Mucosa of descending colon (tissue), 3 donors: ENCODE data around the gene GPRC5B. TPM values are rescaled to one million over a fixed set of nuclear protein-coding genes. Genes with fewer than 3 reads are reported as not detected.

Experiments used
- ATAC-seq: fragments of 200-7000 bp; cut with Tn5 transposase; one replicate; pipeline ENCODE4 v1.9.1; 2020; ENCODE audit warnings: mild to moderate bottlenecking, moderate library complexity
- DNase-seq, 3 donors: peaks; one replicate each; pipeline ENCODE4 v3.0.0-alpha.2; 2020
- H3K36me3 ChIP-seq: fragments of 200-600 bp; one replicate; pipeline ENCODE4 v1.8.0; 2021; ENCODE audit warnings: low read depth, mild to moderate bottlenecking
- H3K4me1 ChIP-seq: fragments of 200-600 bp; one replicate; pipeline ENCODE4 v1.8.0; 2021; ENCODE audit warnings: low read depth, mild to moderate bottlenecking
- H3K4me3 ChIP-seq: fragments of 200-600 bp; one replicate; pipeline ENCODE4 v1.8.0; 2021; ENCODE audit warnings: mild to moderate bottlenecking
- H3K9me3 ChIP-seq: fragments of 200-600 bp; one replicate; pipeline ENCODE4 v1.8.0; 2021; ENCODE audit warnings: mild to moderate bottlenecking
- CTCF ChIP-seq: fragments of 200-600 bp; IDR thresholded peaks from one replicate; pipeline ENCODE4 v1.8.0; 2022; ENCODE audit warnings: antibody characterized with exemption, mild to moderate bottlenecking
- intact Hi-C, 2 donors: fragments of 100-400 bp; cut with DNase I in 1 of 2; cut with micrococcal nuclease in 1 of 2; formaldehyde crosslinking; loops; one replicate each; pipeline versions ENCODE4 v1.11.0 to v1.11.1; 2022; cut with DNase I, micrococcal nuclease
- total RNA-seq, 3 donors: library from RNA; stranded (reverse); fragmentation: NEBNext Ultra II Directional in 2 of 3; extraction: Animal tissue kit (Norgen Biotek cat#: 25700) in 2 of 3; gene quantifications; one replicate each; pipeline versions ENCODE4 v1.2.1 to v1.2.4, GENCODE V29; 2021 to 2023
- donor health status: DM: no; HTN: no; CAD: no; lungs with moderate emphysema.
- donor health status: DM: no; HTN: no; CAD: no.
- donor health status: DM: no; HTN: yes; CAD: no.

Gene GPRC5B
- total RNA-seq, 3 donors from 2014 or later, result 2.8 to 14.6 (median 6.2) TPM

DNA sequence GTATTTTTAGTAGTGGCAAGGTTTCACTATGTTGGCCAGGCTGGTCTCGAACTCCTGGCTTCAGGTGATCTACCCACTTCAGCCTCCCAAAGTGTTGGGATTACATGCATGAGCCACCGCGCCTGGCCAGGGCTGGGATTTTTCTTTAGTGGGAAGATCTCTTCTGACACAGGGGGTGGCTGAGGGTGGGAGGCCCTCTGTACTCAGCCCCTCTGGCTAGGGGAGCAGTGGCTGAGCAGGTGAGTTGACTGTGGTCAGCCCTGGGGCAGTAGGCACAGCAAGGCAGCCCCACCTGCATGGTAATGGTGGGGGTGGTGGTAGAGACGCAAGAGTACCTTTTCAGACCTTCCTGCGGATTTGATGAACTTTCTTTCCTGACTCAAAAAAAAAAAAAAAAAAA, 12.3 kb upstream of the GPRC5B start:
- no peak for TF ChIP-seq CTCF
- Histone ChIP-seq H3K4me1 (no peaks in the 10 kb centered on the region), H3K4me3 (no peak overlapping the region), H3K9me3 (no peaks in the 10 kb centered on the region), H3K36me3 (no peaks in the 10 kb centered on the region)
- intact Hi-C loops, result loop anchor here in 1 of 2 donors (5.0 kb wide), 1 partner anchor 485 kb away; no protein-coding TSS in a partner anchor
- DNase-seq, result no peak
- no peak for ATAC-seq

- no peaks in the 10 kb centered on the region for H3K9me3 ChIP-seq
- TF ChIP-seq CTCF, result no peak
- intact Hi-C loops, result no loop called here
- DNase-seq, result no peak
- no peak overlapping the region for H3K4me3 ChIP-seq
- no peak for ATAC-seq
- no peaks in the 10 kb centered on the region for H3K36me3 ChIP-seq
- H3K4me1 ChIP-seq, result no peaks in the 10 kb centered on the region
These were observed 9.9 kb upstream of the GPRC5B start for GRCh38 chr16:19894586-19894985.

DNA sequence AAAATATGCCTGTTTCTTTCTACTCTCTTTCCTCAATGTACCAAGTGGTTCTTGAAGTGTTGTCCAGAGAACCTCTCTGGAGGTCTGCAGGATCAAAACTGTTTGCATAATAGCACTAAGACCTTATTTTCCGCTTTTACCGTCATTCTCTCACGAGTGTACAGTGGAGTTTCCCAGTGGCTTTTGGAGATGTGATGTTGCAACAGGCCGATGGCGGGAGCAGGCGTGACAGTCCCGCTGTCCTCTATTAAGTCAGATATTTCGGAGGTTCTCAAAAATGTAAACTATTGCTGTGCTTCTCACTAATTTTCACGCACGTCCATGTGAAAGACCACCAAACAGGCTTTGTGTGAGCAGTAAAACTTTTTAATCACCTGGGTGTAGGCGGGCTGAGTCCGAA, 8.3 kb upstream of the GPRC5B start:
- no peak for ATAC-seq
- no peaks in the 10 kb centered on the region for H3K36me3 ChIP-seq
- no peak for TF ChIP-seq CTCF
- H3K9me3 ChIP-seq, result no peaks in the 10 kb centered on the region
- no peak overlapping the region for H3K4me3 ChIP-seq
- intact Hi-C loops, result no loop called here
- no peaks in the 10 kb centered on the region for H3K4me1 ChIP-seq
- DNase-seq, result no peak

- ATAC-seq (no peak), DNase-seq (no peak)
- Histone ChIP-seq H3K4me1 (peaks cover 6% of the 10 kb centered on the region), H3K4me3 (no peak overlapping the region), H3K9me3 (no peaks in the 10 kb centered on the region), H3K36me3 (no peaks in the 10 kb centered on the region)
- intact Hi-C loops, result no loop called here
- no peak for TF ChIP-seq CTCF
These were observed 6.3 kb upstream of the GPRC5B start for GRCh38 chr16:19890901-19891300.

GRCh38 chr16:19888834-19889233, 4.2 kb upstream of the GPRC5B start:
- Histone ChIP-seq H3K4me3 (no peak overlapping the region), H3K9me3 (no peaks in the 10 kb centered on the region), H3K4me1 (peaks cover 16% of the 10 kb centered on the region), H3K36me3 (no peaks in the 10 kb centered on the region)
- no peak for ATAC-seq
- intact Hi-C loops, result loop anchor here (5.0 to 10.0 kb wide), 4 partner anchors 174 to 332 kb away; partner anchors contain the start of genes VPS35L (in 2 of the 2), IQCK (in 1 of the 2) and KNOP1 (in 1 of the 2)
- no peak for DNase-seq
- no peak for TF ChIP-seq CTCF
